ENCODE measurements around the gene GTF3C5.
"Not testable (repeated sequence)": the region's sequence is repeated elsewhere in the genome, so short reads cannot be mapped to it uniquely, and the experiment has no call there.

Gene GTF3C5

DNA sequence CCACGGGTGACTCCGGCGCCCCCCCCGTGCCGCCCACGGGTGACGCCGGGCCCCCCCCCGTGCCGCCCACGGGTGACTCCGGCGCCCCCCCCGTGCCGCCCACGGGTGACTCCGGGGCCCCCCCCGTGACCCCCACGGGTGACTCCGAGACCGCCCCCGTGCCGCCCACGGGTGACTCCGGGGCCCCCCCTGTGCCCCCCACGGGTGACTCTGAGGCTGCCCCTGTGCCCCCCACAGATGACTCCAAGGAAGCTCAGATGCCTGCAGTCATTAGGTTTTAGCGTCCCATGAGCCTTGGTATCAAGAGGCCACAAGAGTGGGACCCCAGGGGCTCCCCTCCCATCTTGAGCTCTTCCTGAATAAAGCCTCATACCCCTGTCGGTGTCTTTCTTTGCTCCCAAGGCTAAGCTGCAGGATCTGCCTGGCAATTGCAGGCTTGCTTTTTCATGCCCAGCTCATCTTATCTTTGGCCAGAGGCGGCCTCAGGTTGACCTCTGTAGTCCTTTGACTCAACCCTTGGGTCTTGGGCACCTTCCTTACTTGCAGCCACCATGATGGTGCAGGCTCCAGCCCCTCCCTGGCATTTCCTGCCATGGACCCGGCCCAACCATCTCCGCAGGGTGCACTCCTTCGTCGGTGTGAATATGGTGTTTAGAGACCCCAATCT is 40.8 kb downstream of the GTF3C5 start:
- intact Hi-C loops (cut with DNase I; ENCODE audit: low total_unique reads) = no loop called here
- H3K9me3 ChIP-seq = no peaks in the 10 kb centered on the region
- H3K4me3 ChIP-seq = no peak overlapping the region
- no peak overlapping the region for H3K27ac ChIP-seq
- peaks cover 0 to 11% (median 2%) of the 10 kb centered on the region in 4 donors for H3K4me1 ChIP-seq
- DNase-seq = no peak
- peaks cover 0 to 19% (median 3%) of the 10 kb centered on the region in 3 donors for H3K36me3 ChIP-seq
- no peaks in the 10 kb centered on the region for H3K27me3 ChIP-seq
- TF ChIP-seq, protein P1, sequence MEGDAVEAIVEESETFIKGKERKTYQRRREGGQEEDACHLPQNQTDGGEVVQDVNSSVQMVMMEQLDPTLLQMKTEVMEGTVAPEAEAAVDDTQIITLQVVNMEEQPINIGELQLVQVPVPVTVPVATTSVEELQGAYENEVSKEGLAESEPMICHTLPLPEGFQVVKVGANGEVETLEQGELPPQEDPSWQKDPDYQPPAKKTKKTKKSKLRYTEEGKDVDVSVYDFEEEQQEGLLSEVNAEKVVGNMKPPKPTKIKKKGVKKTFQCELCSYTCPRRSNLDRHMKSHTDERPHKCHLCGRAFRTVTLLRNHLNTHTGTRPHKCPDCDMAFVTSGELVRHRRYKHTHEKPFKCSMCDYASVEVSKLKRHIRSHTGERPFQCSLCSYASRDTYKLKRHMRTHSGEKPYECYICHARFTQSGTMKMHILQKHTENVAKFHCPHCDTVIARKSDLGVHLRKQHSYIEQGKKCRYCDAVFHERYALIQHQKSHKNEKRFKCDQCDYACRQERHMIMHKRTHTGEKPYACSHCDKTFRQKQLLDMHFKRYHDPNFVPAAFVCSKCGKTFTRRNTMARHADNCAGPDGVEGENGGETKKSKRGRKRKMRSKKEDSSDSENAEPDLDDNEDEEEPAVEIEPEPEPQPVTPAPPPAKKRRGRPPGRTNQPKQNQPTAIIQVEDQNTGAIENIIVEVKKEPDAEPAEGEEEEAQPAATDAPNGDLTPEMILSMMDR (IDR thresholded peaks at IDR 0.05) = no peak

DNA sequence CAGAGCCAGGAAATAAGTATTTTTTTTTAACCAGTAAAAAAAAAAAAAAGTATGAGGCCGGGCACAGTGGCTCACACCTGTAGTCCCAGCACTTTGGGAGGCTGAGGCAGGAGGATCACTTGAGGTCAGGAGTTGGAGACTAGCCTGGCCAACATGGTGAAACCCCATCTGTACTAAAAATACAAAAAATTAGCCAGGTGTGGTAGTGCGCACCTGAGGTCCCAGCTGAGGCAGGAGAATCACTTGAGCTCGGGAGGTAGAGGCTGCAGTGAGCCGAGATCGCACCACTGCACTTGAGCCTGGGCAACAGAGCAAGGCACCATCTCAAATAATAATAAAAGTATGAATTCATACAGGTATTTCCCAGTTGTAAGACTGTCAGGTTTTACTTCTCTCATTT is 41.4 kb downstream of the GTF3C5 start:
- H3K4me3 ChIP-seq; intact Hi-C loops (cut with DNase I; ENCODE audit: low total_unique reads); H3K27me3 ChIP-seq; H3K9me3 ChIP-seq; H3K27ac ChIP-seq; DNase-seq: not testable (repeated sequence)
- Histone ChIP-seq H3K36me3 (peaks cover 0 to 14% (median 3%) of the 10 kb centered on the region in 3 donors), H3K4me1 (peaks cover 0 to 11% (median 2%) of the 10 kb centered on the region in 4 donors)

DNA sequence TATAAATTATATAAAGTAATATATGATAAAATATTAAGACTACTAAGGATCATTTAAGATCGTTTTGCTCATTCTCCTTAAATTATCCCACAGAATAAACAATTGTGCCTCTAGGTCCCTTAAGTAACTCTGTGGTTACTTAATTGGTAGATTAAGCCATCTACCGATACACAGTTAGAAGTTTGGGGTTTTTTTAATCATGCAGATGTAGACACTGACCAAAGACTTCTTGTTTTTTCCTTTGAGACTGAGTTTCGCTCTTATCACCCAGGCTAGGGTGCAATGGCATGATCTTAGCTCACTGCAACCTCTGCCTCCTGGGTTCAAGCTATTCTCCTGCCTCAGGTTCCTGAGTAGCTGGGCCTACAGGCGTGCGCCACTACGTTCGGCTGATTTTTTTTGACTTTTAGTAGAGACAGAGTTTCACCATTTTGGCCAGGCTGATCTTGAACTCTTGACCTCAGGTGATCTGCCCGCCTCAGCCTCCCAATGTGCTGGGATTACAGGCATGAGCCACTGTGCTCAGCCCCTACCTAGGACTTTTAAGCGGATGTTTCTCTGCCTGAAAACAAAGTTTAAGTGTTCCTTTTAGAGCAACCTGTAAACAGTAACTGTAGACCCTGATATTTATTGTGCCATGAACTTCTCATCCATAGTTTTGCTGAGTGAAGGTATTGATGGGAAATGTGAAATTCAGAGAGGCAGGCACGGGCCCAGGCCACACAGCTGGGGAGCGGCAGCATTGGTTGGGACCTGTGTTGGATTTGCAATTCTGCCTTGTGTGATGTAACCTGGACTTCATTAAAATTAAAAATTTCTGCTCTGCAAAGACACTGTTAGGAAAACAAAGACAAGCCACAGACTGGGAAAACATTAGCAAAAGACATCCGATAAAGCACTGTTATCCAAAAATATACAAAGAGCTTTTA is 42.6 kb downstream of the GTF3C5 start:
- Histone ChIP-seq H3K4me1 (peaks cover 0 to 11% (median 2%) of the 10 kb centered on the region in 4 donors), H3K36me3 (peaks cover 0 to 8% (median 3%) of the 10 kb centered on the region in 3 donors), H3K4me3 (no peak overlapping the region), H3K27ac (no peak overlapping the region), H3K27me3 (no peaks in the 10 kb centered on the region), H3K9me3 (no peaks in the 10 kb centered on the region)
- intact Hi-C loops (cut with DNase I; ENCODE audit: low total_unique reads) = no loop called here
- TF ChIP-seq, protein P1 (IDR thresholded peaks at IDR 0.05) = no peak
- DNase-seq = no peak

DNA sequence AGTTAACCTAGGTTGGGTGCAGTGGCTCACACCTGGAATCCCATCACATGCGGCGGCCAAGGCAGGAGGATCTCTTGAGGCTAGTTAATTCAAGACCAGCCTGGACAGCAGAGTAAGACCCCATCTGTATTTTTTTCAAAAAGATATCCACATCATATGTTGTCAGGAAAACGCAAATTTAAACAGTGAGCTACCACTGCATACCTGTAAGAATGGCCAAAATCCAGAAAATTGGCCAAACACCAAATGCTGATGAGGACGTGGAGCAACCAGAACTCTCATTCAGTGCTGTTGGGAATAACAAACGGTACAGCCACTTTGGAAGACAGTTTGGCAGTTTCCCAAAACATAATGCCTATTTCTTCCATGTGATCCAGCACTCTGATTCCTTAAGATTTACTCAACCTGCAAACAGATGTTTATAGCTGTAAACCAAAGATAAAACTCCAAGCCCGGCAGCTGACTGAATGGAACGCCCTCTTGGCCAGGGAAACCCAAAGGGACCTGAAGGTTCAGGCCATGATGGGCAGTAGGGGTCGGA is 43.4 kb downstream of the GTF3C5 start:
- peaks cover 0 to 11% (median 2%) of the 10 kb centered on the region in 4 donors for H3K4me1 ChIP-seq
- H3K9me3 ChIP-seq = no peaks in the 10 kb centered on the region
- peaks cover 0 to 8% (median 3%) of the 10 kb centered on the region in 3 donors for H3K36me3 ChIP-seq
- no peak for DNase-seq
- H3K27ac ChIP-seq = no peak overlapping the region
- no peaks in the 10 kb centered on the region for H3K27me3 ChIP-seq
- intact Hi-C loops (cut with DNase I; ENCODE audit: low total_unique reads) = no loop called here
- H3K4me3 ChIP-seq = no peak overlapping the region
- TF ChIP-seq, protein P1 (IDR thresholded peaks at IDR 0.05) = no peak

DNA sequence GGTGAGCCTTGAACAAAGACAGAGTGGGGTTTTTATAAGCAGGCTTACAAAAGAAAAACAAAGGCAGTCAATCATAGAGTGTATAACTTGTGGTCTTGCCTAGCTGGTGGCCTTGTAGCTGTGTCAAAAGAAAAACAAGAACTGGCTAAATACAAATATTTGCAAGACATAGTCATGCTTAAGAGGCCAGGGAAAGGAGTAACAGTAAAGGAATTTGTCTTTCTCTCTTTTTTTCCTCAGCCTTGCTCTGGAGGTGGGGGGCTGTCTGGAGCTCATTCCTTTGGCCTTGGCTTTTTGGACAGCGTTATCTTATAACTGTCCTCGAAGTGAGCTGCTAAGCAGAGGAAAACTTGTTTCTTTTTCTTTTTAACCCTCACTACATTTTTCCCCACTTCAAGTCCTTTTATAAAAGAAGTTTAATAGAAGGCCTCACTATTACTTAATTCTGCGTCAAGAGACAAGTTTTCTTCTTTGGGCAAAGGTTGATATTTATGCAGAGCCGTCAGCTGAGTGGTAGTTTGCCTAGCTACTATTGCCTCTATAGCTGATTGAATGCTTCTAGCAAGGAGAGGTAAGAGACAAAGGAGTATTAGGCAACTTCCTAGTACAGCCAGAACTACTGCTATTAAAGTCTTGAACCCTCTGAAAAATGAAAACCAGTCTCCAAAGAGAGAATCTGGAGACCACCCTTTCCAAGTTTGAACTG is 45.3 kb downstream of the GTF3C5 start:
- H3K27ac ChIP-seq = no peak overlapping the region
- intact Hi-C loops (cut with DNase I; ENCODE audit: low total_unique reads) = no loop called here

More for the DNA sequence above, 45.3 kb downstream of the GTF3C5 start:
- no peaks in the 10 kb centered on the region for H3K9me3 ChIP-seq
- H3K4me1 ChIP-seq = peaks cover 0 to 11% (median 2%) of the 10 kb centered on the region in 4 donors
- DNase-seq = no peak
- H3K36me3 ChIP-seq = peaks cover 0 to under 1% (median 0%) of the 10 kb centered on the region in 3 donors
- H3K4me3 ChIP-seq = no peak overlapping the region
- no peaks in the 10 kb centered on the region for H3K27me3 ChIP-seq
- TF ChIP-seq, protein P1 (IDR thresholded peaks at IDR 0.05) = no peak

Measured in tibial artery (tissue), 4 donors.